GM12801 (cell line): ENCODE results near the gene PPP2R2C.

Experiments
- CTCF ChIP-seq: IDR thresholded peaks from one replicate; pipeline ENCODE4 v1.5.1; 2011; ENCODE audit warnings: control low read depth; ENCODE audit not compliant: insufficient read length; ENCODE audit errors: extremely low read depth

PPP2R2C gene

DNA sequence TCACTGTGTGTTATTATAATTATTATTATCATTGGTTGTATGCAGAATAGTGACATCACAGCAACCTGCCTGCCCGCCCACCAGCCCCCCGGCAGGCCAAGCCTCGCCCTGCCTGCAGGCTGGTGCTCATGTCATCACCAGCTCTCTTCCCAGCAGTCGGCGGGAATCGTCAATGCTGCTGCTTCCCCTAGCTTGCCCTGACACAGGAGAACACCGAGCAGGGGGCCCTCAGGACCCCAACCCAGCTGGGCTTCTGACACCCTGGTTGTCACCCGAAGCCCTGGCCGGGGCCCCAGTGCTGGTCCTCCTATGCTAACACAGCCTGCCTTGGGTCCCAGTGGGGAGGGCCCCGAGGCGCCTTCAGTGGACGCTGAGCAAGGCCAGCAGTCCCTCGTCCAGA lies 100.6 kb downstream of the PPP2R2C start:
- no peak for TF ChIP-seq CTCF

DNA sequence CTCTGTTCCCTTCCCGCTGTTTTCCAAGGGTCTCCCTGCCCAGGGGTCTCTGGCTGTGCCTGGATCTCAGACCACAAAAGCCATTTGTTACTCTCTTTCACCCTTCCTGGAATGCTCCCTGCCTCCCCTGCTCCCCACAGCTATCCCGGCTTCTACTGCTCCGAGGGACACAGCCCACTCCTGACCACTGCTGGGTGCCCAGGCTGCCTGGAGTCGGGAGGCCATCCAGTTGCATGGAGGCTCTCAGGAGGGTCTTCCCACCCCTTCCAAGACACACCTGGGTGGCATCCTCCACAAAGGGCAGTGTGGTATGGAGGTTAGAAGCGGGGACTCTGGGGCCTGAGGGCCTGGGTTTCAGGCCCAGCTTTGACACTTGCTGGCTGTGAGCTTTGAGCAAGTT lies 101.1 kb downstream of the PPP2R2C start:
- no peak for TF ChIP-seq CTCF

DNA sequence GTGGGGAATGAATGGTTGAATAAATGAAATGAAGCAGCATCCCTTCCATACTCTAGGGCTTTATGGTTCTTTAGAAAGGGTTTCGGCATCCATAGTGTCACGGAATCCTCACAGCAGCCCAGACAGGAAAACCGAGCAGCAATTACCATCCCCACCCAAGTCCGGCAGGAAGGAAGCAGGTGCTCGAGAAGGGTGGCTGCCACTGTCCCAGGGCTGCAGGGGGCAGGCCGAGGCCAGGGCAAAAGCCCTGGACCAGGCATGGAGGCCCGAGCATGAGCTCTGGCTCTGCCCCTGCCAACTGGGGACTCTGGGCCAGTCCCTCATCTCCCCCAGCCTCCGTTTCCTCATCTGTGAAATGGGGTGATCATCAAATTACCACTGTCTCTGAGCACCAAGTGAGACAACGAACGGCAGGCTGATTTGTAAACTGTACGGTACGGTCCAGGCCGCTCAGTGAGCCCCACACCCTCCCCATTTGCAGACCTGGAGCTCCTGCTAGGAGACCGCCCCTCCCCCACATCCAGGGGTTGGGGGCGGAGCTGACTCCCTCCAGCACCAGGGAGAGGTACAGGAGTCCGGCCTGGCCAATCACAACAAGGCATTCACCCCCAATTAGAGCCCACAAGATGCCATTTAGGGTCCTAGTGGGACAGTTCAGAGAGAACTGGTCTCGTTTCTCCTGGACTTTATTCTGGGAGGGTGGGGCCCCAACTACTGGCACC lies 102.3 kb downstream of the PPP2R2C start:
- no peak for TF ChIP-seq CTCF

GRCh38 chr4:6369511-6369910 lies 102.9 kb downstream of the PPP2R2C start:
- no peak for TF ChIP-seq CTCF

DNA sequence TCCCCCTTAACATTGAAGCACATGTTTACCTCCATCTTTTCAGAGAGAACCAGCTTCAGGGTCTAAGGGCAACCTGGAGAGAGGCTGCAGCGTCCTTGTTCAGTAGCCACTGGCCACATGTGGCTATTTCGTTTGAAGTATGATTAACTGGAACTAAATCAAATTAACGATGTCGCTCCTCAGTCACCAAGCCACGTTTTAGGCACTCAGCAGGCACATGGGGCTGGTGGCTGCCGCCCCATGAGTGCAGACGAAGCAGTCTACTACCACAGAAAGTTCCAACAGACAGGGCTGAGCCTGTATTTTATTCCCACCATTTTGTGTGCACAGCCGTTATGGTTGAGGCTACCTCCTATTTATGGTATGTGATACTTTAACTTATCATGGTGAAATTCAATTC lies 103.4 kb downstream of the PPP2R2C start:
- TF ChIP-seq CTCF = no peak

- TF ChIP-seq CTCF = no peak
Observed at GRCh38 chr4:6368601-6369000, 103.8 kb downstream of the PPP2R2C start.

GRCh38 chr4:6368096-6368495 lies 104.3 kb downstream of the PPP2R2C start:
- no peak for TF ChIP-seq CTCF
